ENCODE results near the gene SMC4.

DNA sequence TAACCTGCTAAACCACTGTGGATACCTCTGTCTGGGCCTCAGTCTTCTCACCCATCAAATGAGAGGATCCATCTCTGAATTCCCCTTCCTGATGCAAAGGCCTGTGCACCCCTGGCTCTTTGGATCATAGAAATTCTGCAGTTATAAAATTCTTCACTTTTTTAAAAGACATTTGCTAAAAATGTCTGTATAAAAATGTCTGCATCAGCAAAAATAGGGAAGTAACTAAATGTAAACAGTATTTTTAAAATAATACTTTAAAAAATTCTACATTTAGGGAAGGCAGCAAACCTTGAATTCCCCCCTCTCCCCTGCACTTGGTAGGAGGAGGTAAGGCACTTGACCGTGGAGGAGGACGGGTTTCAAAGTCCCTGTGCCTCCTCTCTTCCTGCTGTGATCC is 75.7 kb downstream of the SMC4 start:
- TF ChIP-seq CTCF (IDR thresholded peaks at IDR 0.05) = no peak
- TF ChIP-seq POLR2A (IDR thresholded peaks at IDR 0.05) = no peak

All from ovary (tissue), 3 donors.